Measurements from ENCODE around the gene CD27. TPM values are rescaled to one million over a fixed set of nuclear protein-coding genes. Genes with fewer than 3 reads are reported as not detected.

CD27 gene
- total RNA-seq, 1 donor from 2014 or later = 0.58 TPM

Other genes starting within 250 kb of the CD27 start
- 554 TPM for gene CD9, start 244.6 kb upstream of the CD27 start, total RNA-seq
- gene PLEKHG6, start 134.3 kb upstream of the CD27 start, total RNA-seq = 5.2 TPM
- gene TNFRSF1A, start 102.9 kb upstream of the CD27 start, total RNA-seq = 215 TPM
- 16.8 TPM for gene SCNN1A, start 69.4 kb upstream of the CD27 start, total RNA-seq
- gene LTBR, start 60.8 kb upstream of the CD27 start, total RNA-seq = 99.7 TPM
- gene TAPBPL, start 7.1 kb downstream of the CD27 start, total RNA-seq = 23.5 TPM
- gene VAMP1, start 25.7 kb downstream of the CD27 start, total RNA-seq = 19.9 TPM
- gene MRPL51, start 48.3 kb downstream of the CD27 start, total RNA-seq = 117 TPM
- 21.3 TPM for gene NCAPD2, start 49.1 kb downstream of the CD27 start, total RNA-seq
- 1,200 TPM for gene GAPDH, start 89.6 kb downstream of the CD27 start, total RNA-seq
- 38.7 TPM for gene IFFO1, start 111.1 kb downstream of the CD27 start, total RNA-seq
- gene NOP2, start 123.3 kb downstream of the CD27 start, total RNA-seq = 27.6 TPM
- gene CHD4, start 162.4 kb downstream of the CD27 start, total RNA-seq = 245 TPM
- 2.9 TPM for gene LPAR5, start 191.0 kb downstream of the CD27 start, total RNA-seq
- gene ACRBP, start 202.5 kb downstream of the CD27 start, total RNA-seq = 1.9 TPM
- gene ING4, start 218.2 kb downstream of the CD27 start, total RNA-seq = 42.1 TPM
- gene ZNF384, start 244.4 kb downstream of the CD27 start, total RNA-seq = 52.7 TPM